Tibial nerve (tissue), 4 donors: ENCODE data around the gene STAT3. TPM values are rescaled to one million over a fixed set of nuclear protein-coding genes. Genes with fewer than 3 reads are reported as not detected.
"Not testable (repeated sequence)": the region's sequence is repeated elsewhere in the genome, so short reads cannot be mapped to it uniquely, and the experiment has no call there.

Source experiments
- DNase-seq, 2 donors: peaks; one replicate each; pipeline ENCODE4 v3.0.0-alpha.2; 2019; ENCODE audit warnings: low spot score in 2 of 2
- H3K27ac ChIP-seq, 4 donors: fragments of 200-600 bp; sonication (generic) in 3 of 4; one replicate each; pipeline ENCODE4 v1.5.1; 2017 to 2019; ENCODE audit warnings: mild to moderate bottlenecking in 1 of 4
- H3K27me3 ChIP-seq, 2 donors: fragments of 200-600 bp; sonication (generic) in 1 of 2; one replicate each; pipeline versions ENCODE4 v1.5.1 to v1.6.0; 2017 to 2019
- H3K36me3 ChIP-seq, 3 donors: fragments of 200-600 bp; sonication (generic); one replicate each; pipeline ENCODE4 v1.5.1; 2018 to 2019
- H3K4me1 ChIP-seq, 4 donors: fragments of 200-600 bp; sonication (generic) in 3 of 4; one replicate each; pipeline ENCODE4 v1.5.1; 2017 to 2019
- H3K4me3 ChIP-seq, 4 donors: fragments of 200-600 bp; sonication (generic) in 3 of 4; one replicate each; pipeline ENCODE4 v1.5.1; 2017 to 2019; ENCODE audit warnings: mild to moderate bottlenecking in 1 of 4, moderate library complexity in 1 of 4
- H3K9me3 ChIP-seq, 4 donors: fragments of 200-600 bp; sonication (generic) in 3 of 4; one replicate each; pipeline ENCODE4 v1.5.1; 2017 to 2019
- EP300 ChIP-seq, 2 donors: sonication (generic); formaldehyde crosslinking; IDR thresholded peaks; one replicate each; pipeline ENCODE4 v1.6.1; 2017; ENCODE audit warnings: antibody characterized with exemption in 2 of 2, mild to moderate bottlenecking in 1 of 2
- POLR2A ChIP-seq, 2 donors: fragments of 450-650 bp; IDR thresholded peaks; one replicate each; pipeline ENCODE4 v1.6.1; 2017; ENCODE audit warnings: antibody characterized with exemption in 2 of 2, mild to moderate bottlenecking in 2 of 2, moderate library complexity in 2 of 2
- WGBS, 2 donors: methylation state at CpG; one replicate each; pipeline ENCODE4 v1.1.5; 2018; 5-methylcytosine and 5-hydroxymethylcytosine counted together
- total RNA-seq, 4 donors: library from RNA; depleted of rRNA; stranded (reverse); fragments of >200 nt; gene quantifications; one replicate each; pipeline ENCODE4 v1.1.0, GENCODE V29; 2016
- TF ChIP-seq, protein P1 (sequence below), 5 experiments: fragments of 200-600 bp in 3 of 5; fragments of 450-650 bp in 2 of 5; sonication (generic) in 3 of 5; IDR thresholded peaks; one replicate each; pipeline ENCODE4 v1.5.1; 2016 to 2019; ENCODE audit warnings: antibody characterized with exemption in 5 of 5, mild to moderate bottlenecking in 3 of 5, moderate library complexity in 2 of 5

Gene STAT3
- total RNA-seq, 4 donors from 2014 or later = 133 to 322 (median 188) TPM

DNA sequence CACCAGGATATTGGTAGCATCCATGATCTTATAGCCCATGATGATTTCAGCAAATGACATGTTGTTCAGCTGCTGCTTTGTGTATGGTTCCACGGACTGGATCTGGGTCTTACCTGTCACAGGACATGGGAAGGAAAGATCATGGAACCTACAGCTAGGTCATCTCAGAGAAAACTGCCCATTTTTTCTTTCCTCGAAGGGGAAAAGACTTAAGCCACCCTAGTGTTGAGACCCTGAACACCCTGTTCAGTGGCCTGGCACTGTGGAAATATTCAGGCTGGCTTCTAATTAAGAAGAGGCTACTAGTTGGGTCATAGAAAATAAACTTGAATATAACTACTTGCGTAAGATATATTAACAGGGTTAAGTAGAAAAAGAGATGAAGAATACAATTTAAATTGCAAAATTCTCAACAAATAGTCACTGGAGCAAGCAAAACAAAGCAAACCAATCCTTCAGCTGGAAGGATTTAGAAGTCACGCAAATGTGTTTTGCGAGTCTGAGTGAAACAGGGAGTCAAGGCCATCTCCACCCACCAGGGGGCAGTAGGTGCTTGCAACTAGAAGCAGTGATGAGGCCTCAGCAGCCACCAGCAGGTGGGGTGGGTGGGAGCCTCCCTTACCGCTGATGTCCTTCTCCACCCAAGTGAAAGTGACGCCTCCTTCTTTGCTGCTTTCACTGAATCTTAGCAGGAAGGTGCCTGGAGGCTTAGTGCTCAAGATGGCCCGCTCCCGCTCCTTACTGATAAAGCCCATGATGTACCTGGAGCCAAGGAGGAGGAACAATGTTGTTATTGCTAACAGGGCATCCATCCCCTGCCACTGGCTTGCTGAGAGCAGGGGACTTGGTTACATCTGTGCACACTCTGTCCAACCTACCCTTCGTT, 65.6 kb downstream of the STAT3 start:
- peak; percentile 97 to 99 for DNase-seq
- peaks cover 0 to 22% (median 4%) of the 10 kb centered on the region in 4 donors for H3K4me1 ChIP-seq
- no peaks in the 10 kb centered on the region for H3K9me3 ChIP-seq
- H3K27me3 ChIP-seq = no peaks in the 10 kb centered on the region
- no peak overlapping the region for H3K4me3 ChIP-seq
- peak in 1 of 2 donors; percentile 81 for TF ChIP-seq EP300 (IDR thresholded peaks at IDR 0.05)
- TF ChIP-seq, protein P1, sequence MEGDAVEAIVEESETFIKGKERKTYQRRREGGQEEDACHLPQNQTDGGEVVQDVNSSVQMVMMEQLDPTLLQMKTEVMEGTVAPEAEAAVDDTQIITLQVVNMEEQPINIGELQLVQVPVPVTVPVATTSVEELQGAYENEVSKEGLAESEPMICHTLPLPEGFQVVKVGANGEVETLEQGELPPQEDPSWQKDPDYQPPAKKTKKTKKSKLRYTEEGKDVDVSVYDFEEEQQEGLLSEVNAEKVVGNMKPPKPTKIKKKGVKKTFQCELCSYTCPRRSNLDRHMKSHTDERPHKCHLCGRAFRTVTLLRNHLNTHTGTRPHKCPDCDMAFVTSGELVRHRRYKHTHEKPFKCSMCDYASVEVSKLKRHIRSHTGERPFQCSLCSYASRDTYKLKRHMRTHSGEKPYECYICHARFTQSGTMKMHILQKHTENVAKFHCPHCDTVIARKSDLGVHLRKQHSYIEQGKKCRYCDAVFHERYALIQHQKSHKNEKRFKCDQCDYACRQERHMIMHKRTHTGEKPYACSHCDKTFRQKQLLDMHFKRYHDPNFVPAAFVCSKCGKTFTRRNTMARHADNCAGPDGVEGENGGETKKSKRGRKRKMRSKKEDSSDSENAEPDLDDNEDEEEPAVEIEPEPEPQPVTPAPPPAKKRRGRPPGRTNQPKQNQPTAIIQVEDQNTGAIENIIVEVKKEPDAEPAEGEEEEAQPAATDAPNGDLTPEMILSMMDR (IDR thresholded peaks at IDR 0.05) = peak; percentile 96 to 99 (median 98)
- no peak for TF ChIP-seq POLR2A (IDR thresholded peaks at IDR 0.05)
- H3K36me3 ChIP-seq = peaks cover 3 to 96% (median 16%) of the 10 kb centered on the region in 3 donors
- H3K27ac ChIP-seq = peak overlapping the region in 1 of 4 donors; percentile 49
- 44 to 45% methylated on average over 10 of the region's 10 CpGs for WGBS, 2 donors

DNA sequence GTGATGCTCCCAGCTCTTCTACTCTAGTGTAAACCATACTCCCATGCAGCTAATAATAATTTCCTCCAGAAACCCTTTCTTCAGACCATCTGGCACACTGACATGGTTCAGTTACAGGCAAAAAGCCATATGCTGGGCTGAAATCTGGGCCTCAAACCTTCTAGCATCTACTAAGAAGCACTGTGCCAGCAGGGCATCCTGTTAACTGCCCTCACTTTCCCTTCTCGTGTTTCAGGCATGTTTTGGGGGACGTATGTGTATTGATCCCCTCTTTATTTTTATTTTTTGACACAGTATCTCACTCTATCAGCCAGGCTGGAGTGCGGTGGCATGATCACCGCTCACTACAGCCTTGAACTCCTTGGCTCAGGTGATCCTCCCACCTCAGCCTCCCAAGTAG, 66.7 kb downstream of the STAT3 start:
- Histone ChIP-seq H3K27me3 (no peaks in the 10 kb centered on the region), H3K36me3 (peaks cover 3 to 96% (median 16%) of the 10 kb centered on the region in 3 donors), H3K4me1 (peaks cover 0 to 22% (median 4%) of the 10 kb centered on the region in 4 donors), H3K4me3 (no peak overlapping the region), H3K27ac (no peak overlapping the region), H3K9me3 (no peaks in the 10 kb centered on the region)
- WGBS, 2 donors = 86 to 91% methylated on average over 4 of the region's 4 CpGs
- DNase-seq = no peak
- TF ChIP-seq EP300 (IDR thresholded peaks at IDR 0.05) (no peak), POLR2A (IDR thresholded peaks at IDR 0.05) (no peak)
- TF ChIP-seq, protein P1 (IDR thresholded peaks at IDR 0.05) = no peak

DNA sequence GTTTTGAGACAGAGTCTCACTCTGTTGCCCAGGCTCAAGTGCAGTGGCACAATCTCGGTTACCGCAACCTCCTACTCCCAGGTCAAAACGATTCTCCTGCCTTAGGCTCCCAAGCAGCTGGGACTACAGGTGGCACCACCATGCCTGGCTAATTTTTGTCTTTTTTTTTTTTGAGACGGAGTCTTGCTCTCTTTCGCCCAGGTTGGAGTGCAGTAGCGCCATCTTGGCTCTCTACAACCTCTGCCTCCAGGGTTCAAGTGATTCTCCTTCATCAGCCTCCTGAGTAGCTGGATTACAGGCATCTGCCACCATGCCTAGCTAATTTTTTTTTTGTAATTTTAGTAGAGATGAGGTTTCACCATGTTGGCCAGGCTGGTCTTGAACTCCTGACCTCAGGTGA, 70.3 kb downstream of the STAT3 start:
- not testable (repeated sequence) for H3K4me3 ChIP-seq, DNase-seq, H3K9me3 ChIP-seq, H3K27ac ChIP-seq, H3K27me3 ChIP-seq
- Histone ChIP-seq H3K4me1 (peaks cover 0 to 30% (median 11%) of the 10 kb centered on the region in 4 donors), H3K36me3 (peaks cover 3 to 95% (median 13%) of the 10 kb centered on the region in 3 donors)
- 96 to 97% methylated on average over 6 of the region's 6 CpGs for WGBS, 2 donors

DNA sequence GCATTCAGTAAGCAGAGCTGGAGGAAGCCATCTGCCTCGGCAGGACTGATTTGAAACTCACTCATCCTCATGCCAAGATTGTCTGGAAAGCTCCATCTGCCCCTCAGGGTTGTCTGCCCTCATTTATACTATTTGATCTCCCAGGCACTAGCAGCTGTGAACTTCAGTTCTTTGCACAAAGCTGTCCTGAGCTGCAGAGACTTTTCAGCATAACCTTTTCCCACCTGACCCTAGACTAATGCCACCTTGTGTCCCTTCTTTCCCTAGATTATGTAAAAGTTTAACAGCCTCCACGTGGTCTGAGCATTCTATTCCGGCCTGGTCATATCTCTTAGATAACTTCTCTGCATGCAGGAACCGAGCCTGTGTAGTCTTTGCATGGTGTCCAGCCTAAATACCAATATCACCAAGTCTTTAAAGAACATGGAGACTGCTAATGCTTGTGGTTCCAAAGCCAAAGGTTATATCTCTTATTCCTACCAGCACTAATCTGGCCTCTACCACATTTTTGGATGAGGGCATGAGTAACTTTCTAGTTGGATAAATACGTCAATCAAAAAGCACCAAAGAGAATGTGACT, 70.9 kb downstream of the STAT3 start:
- no peaks in the 10 kb centered on the region for H3K9me3 ChIP-seq
- peaks cover 0 to 30% (median 17%) of the 10 kb centered on the region in 4 donors for H3K4me1 ChIP-seq
- H3K36me3 ChIP-seq = peaks cover 3 to 95% (median 13%) of the 10 kb centered on the region in 3 donors
- no peaks in the 10 kb centered on the region for H3K27me3 ChIP-seq
- no peak overlapping the region for H3K4me3 ChIP-seq
- 72 to 76% methylated on average over 5 of the region's 5 CpGs for WGBS, 2 donors
- no peak overlapping the region for H3K27ac ChIP-seq
- no peak for DNase-seq
- TF ChIP-seq EP300 (IDR thresholded peaks at IDR 0.05) (no peak), POLR2A (IDR thresholded peaks at IDR 0.05) (no peak)
- TF ChIP-seq, protein P1 (IDR thresholded peaks at IDR 0.05) = no peak

DNA sequence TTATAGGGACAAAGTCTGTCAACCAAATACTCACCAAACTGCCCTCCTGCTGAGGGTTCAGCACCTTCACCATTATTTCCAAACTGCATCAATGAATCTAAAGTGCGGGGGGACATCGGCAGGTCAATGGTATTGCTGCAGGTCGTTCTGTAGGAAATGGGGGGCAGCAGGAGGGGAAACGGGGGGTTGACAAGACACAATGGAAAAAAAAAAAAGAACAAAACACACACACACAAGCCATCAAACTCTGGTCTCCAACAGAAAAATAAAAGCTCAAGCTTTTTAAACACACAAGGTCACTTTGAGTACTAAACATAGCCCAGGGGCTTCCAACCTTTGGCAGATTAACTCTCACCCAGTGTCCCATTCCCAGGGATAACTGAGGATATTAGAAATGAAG, 71.5 kb downstream of the STAT3 start:
- H3K27ac ChIP-seq = no peak overlapping the region
- H3K4me1 ChIP-seq = peaks cover 0 to 34% (median 22%) of the 10 kb centered on the region in 4 donors
- 83 to 84% methylated on average over 4 of the region's 4 CpGs for WGBS, 2 donors
- no peak for TF ChIP-seq POLR2A (IDR thresholded peaks at IDR 0.05)
- peaks cover 0 to 89% (median 13%) of the 10 kb centered on the region in 3 donors for H3K36me3 ChIP-seq
- H3K4me3 ChIP-seq = no peak overlapping the region
- H3K9me3 ChIP-seq = no peaks in the 10 kb centered on the region
- DNase-seq = no peak
- no peaks in the 10 kb centered on the region for H3K27me3 ChIP-seq
